Uterus (tissue), 2 donors: Measurements from ENCODE around the gene PIK3R6.

Experiments
- CTCF ChIP-seq, 4 experiments: fragments of 200-600 bp in 2 of 4; fragments of 450-650 bp in 2 of 4; sonication (generic) in 2 of 4; IDR thresholded peaks; one replicate each; pipeline ENCODE4 v1.5.1; 2016 to 2019; ENCODE audit warnings: antibody characterized with exemption in 4 of 4, mild to moderate bottlenecking in 2 of 4, moderate library complexity in 1 of 4
- POLR2A ChIP-seq, 2 donors: fragments of 450-650 bp; IDR thresholded peaks; one replicate each; pipeline ENCODE4 v1.6.1; 2016; ENCODE audit warnings: antibody characterized with exemption in 2 of 2, mild to moderate bottlenecking in 1 of 2, moderate library complexity in 1 of 2

- TF ChIP-seq CTCF (IDR thresholded peaks at IDR 0.05) (no peak), POLR2A (IDR thresholded peaks at IDR 0.05) (no peak)
These were observed 91.2 kb downstream of the PIK3R6 start for GRCh38 chr17:8776248-8776647.
